HepG2 (cell line): ENCODE results near the gene SLC25A23.

Experiments used
- CREB1 ChIP-seq, 2 experiments: fragments of 450-650 bp in 1 of 2; IDR thresholded peaks; 2 replicates each; pipeline ENCODE4 v1.6.1; 2016 to 2017; ENCODE audit warnings: control low read depth in 1 of 2, mild to moderate bottlenecking in 1 of 2, missing compliant biosample characterization in 1 of 2, missing genetic modification characterization in 1 of 2
- ISL2 ChIP-seq: sonication (generic); formaldehyde crosslinking; IDR thresholded peaks from 2 replicates; pipeline ENCODE4 v1.5.0; 2020; ENCODE audit warnings: missing genetic modification reagents
- THAP9 ChIP-seq: sonication (generic); formaldehyde crosslinking; IDR thresholded peaks from 2 replicates; pipeline ENCODE4; 2020; ENCODE audit warnings: missing genetic modification reagents, mild to moderate bottlenecking, borderline replicate concordance

GRCh38 chr19:6484230-6484629 lies 24.6 kb upstream of the SLC25A23 start:
- TF ChIP-seq CREB1 (IDR thresholded peaks at IDR 0.05) (no peak), CREB1 (CRISPR knock-in tag; IDR thresholded peaks at IDR 0.05) (no peak), ISL2 (CRISPR knock-in tag) (no peak), THAP9 (CRISPR knock-in tag) (no peak)
